Measurements from ENCODE around the gene PTH1R.

DNA sequence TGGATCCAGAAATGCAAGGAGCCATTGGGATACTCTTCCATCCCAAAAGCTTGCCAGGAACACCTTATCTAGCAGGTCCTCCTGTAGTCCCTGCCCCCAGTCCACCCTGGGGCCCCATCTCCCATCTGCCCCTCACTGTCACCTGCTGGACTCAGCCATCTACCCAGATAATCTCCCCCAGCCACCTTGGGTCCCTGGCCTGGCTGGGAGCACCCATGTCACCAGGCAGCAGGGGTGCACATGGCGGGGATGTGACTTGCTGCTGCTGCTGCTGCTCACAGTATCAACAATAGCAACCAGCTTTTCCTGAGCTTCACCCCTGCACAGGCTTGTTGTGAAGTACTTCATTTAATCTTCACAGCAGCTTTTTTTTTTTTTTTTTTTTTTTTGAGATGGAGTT is 12.6 kb downstream of the PTH1R start:
- TF ChIP-seq MYC (IDR thresholded peaks at IDR 0.05; ENCODE audit: borderline replicate concordance, low read length) (no peak), MAFK (IDR thresholded peaks at IDR 0.05; ENCODE audit: partially characterized antibody) (no peak), CEBPB (IDR thresholded peaks at IDR 0.05) (no peak), POLR2A (IDR thresholded peaks at IDR 0.05; ENCODE audit: low read length) (no peak), FOSB (CRISPR knock-in tag; IDR thresholded peaks at IDR 0.05) (no peak), HDAC2 (IDR thresholded peaks at IDR 0.05) (no peak)
- TF ChIP-seq, protein P1, sequence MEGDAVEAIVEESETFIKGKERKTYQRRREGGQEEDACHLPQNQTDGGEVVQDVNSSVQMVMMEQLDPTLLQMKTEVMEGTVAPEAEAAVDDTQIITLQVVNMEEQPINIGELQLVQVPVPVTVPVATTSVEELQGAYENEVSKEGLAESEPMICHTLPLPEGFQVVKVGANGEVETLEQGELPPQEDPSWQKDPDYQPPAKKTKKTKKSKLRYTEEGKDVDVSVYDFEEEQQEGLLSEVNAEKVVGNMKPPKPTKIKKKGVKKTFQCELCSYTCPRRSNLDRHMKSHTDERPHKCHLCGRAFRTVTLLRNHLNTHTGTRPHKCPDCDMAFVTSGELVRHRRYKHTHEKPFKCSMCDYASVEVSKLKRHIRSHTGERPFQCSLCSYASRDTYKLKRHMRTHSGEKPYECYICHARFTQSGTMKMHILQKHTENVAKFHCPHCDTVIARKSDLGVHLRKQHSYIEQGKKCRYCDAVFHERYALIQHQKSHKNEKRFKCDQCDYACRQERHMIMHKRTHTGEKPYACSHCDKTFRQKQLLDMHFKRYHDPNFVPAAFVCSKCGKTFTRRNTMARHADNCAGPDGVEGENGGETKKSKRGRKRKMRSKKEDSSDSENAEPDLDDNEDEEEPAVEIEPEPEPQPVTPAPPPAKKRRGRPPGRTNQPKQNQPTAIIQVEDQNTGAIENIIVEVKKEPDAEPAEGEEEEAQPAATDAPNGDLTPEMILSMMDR (IDR thresholded peaks at IDR 0.05), result no peak
